Measurements from ENCODE around the gene TBX18. TPM values are rescaled to one million over a fixed set of nuclear protein-coding genes. Genes with fewer than 3 reads are reported as not detected.

The TBX18 gene
- total and polyA plus RNA-seq, 10 donors = under 0.01 to 0.17 (median 0.03) TPM; not detected in 5

GRCh38 chr6:84796343-84796742, 31.9 kb upstream of the TBX18 start:
- H3K27ac ChIP-seq = no peak overlapping the region
- H3K4me3 ChIP-seq = no peak overlapping the region
- no peaks in the 10 kb centered on the region for H3K4me1 ChIP-seq
- intact Hi-C loops (cut with DNase I; ENCODE audit: low total_unique reads) = no loop called here
- peaks cover 0 to 11% (median 0%) of the 10 kb centered on the region in 8 donors for H3K9me3 ChIP-seq
- no peaks in the 10 kb centered on the region for H3K27me3 ChIP-seq (replicated peaks in 1 of 7)
- TF ChIP-seq CTCF (IDR thresholded peaks at IDR 0.05 in 8 of 11, conservative IDR thresholded peaks at IDR 0.05 in 3 of 11) (no peak), POLR2A (IDR thresholded peaks at IDR 0.05) (no peak), POLR2AphosphoS5 (IDR thresholded peaks at IDR 0.05) (no peak)
- no peaks in the 10 kb centered on the region for H3K36me3 ChIP-seq
- WGBS, 5 donors = 31 to 58% (median 46%) methylated on average over 2 of the region's 2 CpGs
- no peak for DNase-seq

DNA sequence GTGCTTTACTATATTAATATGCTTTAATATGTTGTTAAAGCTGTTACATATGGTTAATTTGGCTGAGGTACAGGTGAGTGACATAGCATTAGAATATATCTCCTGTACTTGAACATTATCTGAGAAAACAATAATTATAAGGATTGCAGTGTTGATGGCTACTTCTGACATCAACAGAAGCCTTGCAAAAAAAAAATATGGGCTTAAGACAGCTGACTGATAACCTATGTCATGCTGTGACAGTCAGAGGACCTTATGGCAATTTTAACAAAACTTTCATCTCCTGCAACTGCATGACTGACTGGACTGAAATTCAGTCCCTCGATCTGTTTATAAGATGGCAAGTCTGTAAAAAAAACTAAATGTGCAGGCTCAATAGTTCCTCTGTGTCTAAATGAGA, 27.5 kb upstream of the TBX18 start:
- TF ChIP-seq CTCF (IDR thresholded peaks at IDR 0.05 in 8 of 11, conservative IDR thresholded peaks at IDR 0.05 in 3 of 11) = no peak
- no peak for TF ChIP-seq POLR2AphosphoS5 (IDR thresholded peaks at IDR 0.05)
- TF ChIP-seq POLR2A (IDR thresholded peaks at IDR 0.05) = no peak
- H3K4me3 ChIP-seq = no peak overlapping the region
- WGBS, 5 donors = 59 to 91% (median 79%) methylated on average over 1 of the region's 1 CpG
- no peaks in the 10 kb centered on the region for H3K27me3 ChIP-seq (replicated peaks in 1 of 7)
- no peaks in the 10 kb centered on the region for H3K36me3 ChIP-seq
- intact Hi-C loops (cut with DNase I; ENCODE audit: low total_unique reads) = no loop called here
- H3K9me3 ChIP-seq = peaks cover 0 to 21% (median 0%) of the 10 kb centered on the region in 8 donors
- no peaks in the 10 kb centered on the region for H3K4me1 ChIP-seq
- H3K27ac ChIP-seq = no peak overlapping the region
- no peak for DNase-seq

GRCh38 chr6:84791233-84791632, 26.8 kb upstream of the TBX18 start:
- H3K4me3 ChIP-seq = no peak overlapping the region
- no peak for DNase-seq
- intact Hi-C loops (cut with DNase I; ENCODE audit: low total_unique reads) = no loop called here
- peaks cover 0 to 15% (median 0%) of the 10 kb centered on the region in 8 donors for H3K9me3 ChIP-seq
- H3K27me3 ChIP-seq (replicated peaks in 1 of 7) = no peaks in the 10 kb centered on the region
- H3K4me1 ChIP-seq = no peaks in the 10 kb centered on the region
- TF ChIP-seq POLR2AphosphoS5 (IDR thresholded peaks at IDR 0.05) (no peak), CTCF (IDR thresholded peaks at IDR 0.05 in 8 of 11, conservative IDR thresholded peaks at IDR 0.05 in 3 of 11) (no peak)
- H3K27ac ChIP-seq = no peak overlapping the region
- WGBS, 5 donors = 19 to 34% (median 24%) methylated on average over 2 of the region's 2 CpGs
- H3K36me3 ChIP-seq = no peaks in the 10 kb centered on the region

DNA sequence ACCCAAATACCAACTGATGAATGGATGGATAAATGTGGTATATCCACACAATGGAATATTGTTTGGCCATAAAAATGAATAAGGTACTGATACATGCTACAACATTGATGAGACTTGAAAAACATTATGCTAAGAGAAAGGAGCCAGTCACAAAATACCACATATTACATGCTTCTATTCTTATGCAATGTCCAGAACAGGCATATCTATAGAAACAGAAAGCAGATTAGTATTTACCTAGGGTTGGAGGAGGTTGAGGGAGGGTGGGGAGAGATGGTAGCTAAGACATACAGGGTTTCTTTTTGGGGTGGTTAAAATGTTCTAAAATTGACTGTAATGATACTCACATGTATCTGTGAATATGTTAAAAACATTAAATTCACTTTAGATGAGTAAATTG, 24.8 kb upstream of the TBX18 start:
- H3K4me1 ChIP-seq = no peaks in the 10 kb centered on the region
- intact Hi-C loops (cut with DNase I; ENCODE audit: low total_unique reads) = no loop called here
- H3K36me3 ChIP-seq = no peaks in the 10 kb centered on the region
- no peaks in the 10 kb centered on the region for H3K27me3 ChIP-seq (replicated peaks in 1 of 7)
- DNase-seq = no peak
- H3K27ac ChIP-seq = no peak overlapping the region
- H3K4me3 ChIP-seq = no peak overlapping the region
- H3K9me3 ChIP-seq = peaks cover 0 to 11% (median 0%) of the 10 kb centered on the region in 8 donors
- no peak for TF ChIP-seq POLR2A (IDR thresholded peaks at IDR 0.05)
- TF ChIP-seq CTCF (IDR thresholded peaks at IDR 0.05 in 8 of 11, conservative IDR thresholded peaks at IDR 0.05 in 3 of 11) = no peak
- no peak for TF ChIP-seq POLR2AphosphoS5 (IDR thresholded peaks at IDR 0.05)
